Lung (tissue), 12 donors: ENCODE results near the gene TTLL13. TPM values are rescaled to one million over a fixed set of nuclear protein-coding genes. Genes with fewer than 3 reads are reported as not detected.
A peak's percentile ranks its signal among the peaks of the same experiment; 100 is the strongest.

Experiments
- ATAC-seq: fragments of 200-7000 bp; cut with Tn5 transposase; one replicate; pipeline ENCODE4 v1.9.1; 2020; ENCODE audit warnings: moderate number of reproducible peaks; ENCODE audit not compliant: insufficient read depth, low FRiP score
- DNase-seq, 3 donors: peaks; one replicate each; pipeline ENCODE4 v3.0.0-alpha.2; 2013 to 2017
- H3K27ac ChIP-seq, 2 donors: one replicate each; pipeline ENCODE4 v1.5.1; 2013; ENCODE audit warnings: mild to moderate bottlenecking in 2 of 2, moderate library complexity in 2 of 2, control low read depth in 1 of 2, inconsistent platforms in 1 of 2, low read depth in 1 of 2, low read length in 1 of 2
- H3K27me3 ChIP-seq, 3 donors: one replicate each; pipeline ENCODE4 v1.5.1; 2013; ENCODE audit warnings: low read length in 2 of 3; ENCODE audit not compliant: control insufficient read depth in 3 of 3, insufficient read depth in 3 of 3
- H3K36me3 ChIP-seq, 4 donors: one replicate each; pipeline ENCODE4 v1.5.1; 2013; ENCODE audit warnings: low read length in 4 of 4, mild to moderate bottlenecking in 1 of 4, moderate library complexity in 1 of 4; ENCODE audit not compliant: control insufficient read depth in 4 of 4, insufficient read depth in 4 of 4
- H3K4me1 ChIP-seq, 5 donors: one replicate each; pipeline ENCODE4 v1.5.1; 2013; ENCODE audit warnings: low read length in 5 of 5, mild to moderate bottlenecking in 2 of 5, moderate library complexity in 1 of 5; ENCODE audit not compliant: control insufficient read depth in 5 of 5, insufficient read depth in 5 of 5
- H3K4me3 ChIP-seq: one replicate; pipeline ENCODE4 v1.5.1; 2013; ENCODE audit warnings: mild to moderate bottlenecking, control low read depth, moderate library complexity
- H3K9ac ChIP-seq, 2 donors: one replicate each; pipeline ENCODE4 v1.5.1; 2013; ENCODE audit warnings: low read length in 2 of 2, control low read depth in 1 of 2; ENCODE audit not compliant: insufficient read depth in 1 of 2
- H3K9me3 ChIP-seq, 4 donors: one replicate each; pipeline ENCODE4 v1.5.1; 2013; ENCODE audit warnings: low read length in 3 of 4, mild to moderate bottlenecking in 1 of 4, moderate library complexity in 1 of 4; ENCODE audit not compliant: control insufficient read depth in 4 of 4, insufficient read depth in 3 of 4
- WGBS, 2 donors: extraction: QIAGEN DNeasy Blood & Tissue Kit; methylation state at CpG; one replicate each; pipeline ENCODE4 v1.1.7; 2013; 5-methylcytosine and 5-hydroxymethylcytosine counted together
- polyA plus RNA-seq, 2 donors: library from polyadenylated mRNA; stranded (reverse); fragments of 200-250 nt; gene quantifications; one replicate each; pipeline ENCODE4 v1.2.1, GENCODE V29; 2013
- total RNA-seq, 2 donors: library from RNA; depleted of rRNA in 1 of 2; stranded (reverse); fragments of >200 nt in 1 of 2; gene quantifications; one replicate each; pipeline ENCODE4 v1.2.1, GENCODE V29; 2014 to 2021
- TF ChIP-seq, protein P1 (sequence below): IDR thresholded peaks from 2 replicates; pipeline ENCODE4 v1.5.1; 2012; ENCODE audit warnings: mild to moderate bottlenecking; ENCODE audit errors: control extremely low read depth, extremely low read depth
- donor health status: control.
- donor health status: control.
- donor health status: Bipolar disorder and iron deficiency.
- donor health status: healthy.
- donor health status: DM: yes; HTN: yes; CAD: no.

Gene TTLL13
- total and polyA plus RNA-seq, 4 donors: 0.11 to 1.4 (median 0.23) TPM

DNA sequence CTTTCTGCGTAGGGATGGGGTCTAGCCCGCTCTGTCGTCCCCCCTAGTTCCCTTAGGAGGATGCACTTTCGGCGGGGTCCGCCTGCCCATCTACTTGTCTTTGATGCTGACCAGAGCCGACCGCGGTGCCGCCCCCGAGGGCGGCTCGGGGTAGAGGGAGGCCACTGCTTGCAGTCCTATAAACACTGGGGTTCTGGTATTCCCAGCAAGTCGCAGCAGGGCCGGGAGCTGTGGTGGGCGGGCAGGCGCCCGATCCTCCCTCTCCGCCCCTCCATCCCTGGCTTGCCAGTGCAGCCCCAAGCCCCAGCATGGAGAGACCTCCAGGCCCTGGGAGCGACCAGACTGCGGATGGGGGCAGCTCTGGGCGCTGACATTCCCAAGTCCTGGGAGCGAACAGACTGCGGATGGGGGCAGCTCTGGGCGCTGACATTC is 47.4 kb upstream of the TTLL13 start:
- TF ChIP-seq, protein P1, sequence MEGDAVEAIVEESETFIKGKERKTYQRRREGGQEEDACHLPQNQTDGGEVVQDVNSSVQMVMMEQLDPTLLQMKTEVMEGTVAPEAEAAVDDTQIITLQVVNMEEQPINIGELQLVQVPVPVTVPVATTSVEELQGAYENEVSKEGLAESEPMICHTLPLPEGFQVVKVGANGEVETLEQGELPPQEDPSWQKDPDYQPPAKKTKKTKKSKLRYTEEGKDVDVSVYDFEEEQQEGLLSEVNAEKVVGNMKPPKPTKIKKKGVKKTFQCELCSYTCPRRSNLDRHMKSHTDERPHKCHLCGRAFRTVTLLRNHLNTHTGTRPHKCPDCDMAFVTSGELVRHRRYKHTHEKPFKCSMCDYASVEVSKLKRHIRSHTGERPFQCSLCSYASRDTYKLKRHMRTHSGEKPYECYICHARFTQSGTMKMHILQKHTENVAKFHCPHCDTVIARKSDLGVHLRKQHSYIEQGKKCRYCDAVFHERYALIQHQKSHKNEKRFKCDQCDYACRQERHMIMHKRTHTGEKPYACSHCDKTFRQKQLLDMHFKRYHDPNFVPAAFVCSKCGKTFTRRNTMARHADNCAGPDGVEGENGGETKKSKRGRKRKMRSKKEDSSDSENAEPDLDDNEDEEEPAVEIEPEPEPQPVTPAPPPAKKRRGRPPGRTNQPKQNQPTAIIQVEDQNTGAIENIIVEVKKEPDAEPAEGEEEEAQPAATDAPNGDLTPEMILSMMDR: no peak
- ATAC-seq (no peak), DNase-seq (peak in 2 of 3 donors; percentile 18 to 27)
- WGBS, 2 donors: 12 to 17% methylated on average over 20 to 25 of the region's 25 CpGs
- H3K9me3 ChIP-seq: no peaks in the 10 kb centered on the region
- peaks cover 0 to 8% (median 0%) of the 10 kb centered on the region in 4 donors for H3K36me3 ChIP-seq
- H3K4me3 ChIP-seq: peak overlapping the region; percentile 76
- H3K9ac ChIP-seq: peak overlapping the region in 1 of 2 donors; percentile 44
- H3K4me1 ChIP-seq: peaks cover 0 to 23% (median 7%) of the 10 kb centered on the region in 5 donors
- H3K27me3 ChIP-seq: no peaks in the 10 kb centered on the region
- peak overlapping the region in 1 of 2 donors; percentile 59 for H3K27ac ChIP-seq

DNA sequence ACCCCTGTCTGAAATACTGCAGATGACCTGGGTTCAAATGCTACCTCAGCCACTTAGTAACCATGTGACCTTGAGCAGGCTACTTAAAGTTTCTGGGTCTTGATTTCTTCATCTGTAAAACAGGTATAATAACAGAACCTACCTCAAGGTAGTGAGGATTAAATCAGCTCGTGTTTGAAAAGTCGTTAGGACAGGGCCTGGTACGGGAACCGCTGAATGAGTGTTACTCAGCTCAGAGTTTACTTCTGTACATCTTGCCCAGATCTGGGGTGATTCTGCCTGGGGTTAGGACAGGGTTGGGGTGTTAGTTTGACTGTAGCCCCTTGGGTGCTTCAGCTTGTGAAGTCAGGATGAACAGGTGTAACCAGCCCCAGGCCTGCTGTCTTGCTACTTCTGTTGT is 46.4 kb upstream of the TTLL13 start:
- WGBS, 2 donors: 89 to 93% methylated on average over 4 of the region's 4 CpGs
- no peak for DNase-seq
- no peak for ATAC-seq
- Histone ChIP-seq H3K36me3 (peaks cover 0 to 8% (median 0%) of the 10 kb centered on the region in 4 donors), H3K27me3 (no peaks in the 10 kb centered on the region), H3K9me3 (no peaks in the 10 kb centered on the region), H3K4me3 (no peak overlapping the region), H3K4me1 (peaks cover 0 to 23% (median 7%) of the 10 kb centered on the region in 5 donors), H3K27ac (no peak overlapping the region), H3K9ac (no peak overlapping the region)
- TF ChIP-seq, protein P1: no peak

DNA sequence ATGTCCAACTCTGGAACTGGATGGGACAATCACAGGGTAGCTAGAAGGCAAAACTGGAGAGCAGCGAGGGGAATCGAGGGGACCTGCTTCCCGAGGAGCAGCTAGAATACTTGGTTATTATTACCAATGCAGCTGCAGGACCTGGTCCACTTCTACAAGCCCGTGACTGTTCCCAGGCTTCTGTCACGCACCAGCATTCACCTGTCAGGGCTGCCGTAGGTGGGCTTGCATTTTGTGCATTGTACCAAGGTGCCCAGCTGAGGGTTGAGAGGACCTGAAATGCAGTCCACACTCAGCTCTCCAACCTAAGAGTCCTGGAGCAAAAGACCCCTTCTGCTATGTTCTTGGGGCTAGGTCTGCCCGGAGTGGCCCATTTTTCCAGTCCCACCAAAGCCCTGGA is 45.9 kb upstream of the TTLL13 start:
- 95 to 97% methylated on average over 7 of the region's 7 CpGs for WGBS, 2 donors
- DNase-seq (no peak), ATAC-seq (no peak)
- Histone ChIP-seq H3K4me1 (peaks cover 0 to 23% (median 7%) of the 10 kb centered on the region in 5 donors), H3K27ac (no peak overlapping the region), H3K27me3 (no peaks in the 10 kb centered on the region), H3K4me3 (no peak overlapping the region), H3K9me3 (no peaks in the 10 kb centered on the region), H3K9ac (no peak overlapping the region), H3K36me3 (peaks cover 0 to 8% (median 0%) of the 10 kb centered on the region in 4 donors)
- TF ChIP-seq, protein P1: no peak

DNA sequence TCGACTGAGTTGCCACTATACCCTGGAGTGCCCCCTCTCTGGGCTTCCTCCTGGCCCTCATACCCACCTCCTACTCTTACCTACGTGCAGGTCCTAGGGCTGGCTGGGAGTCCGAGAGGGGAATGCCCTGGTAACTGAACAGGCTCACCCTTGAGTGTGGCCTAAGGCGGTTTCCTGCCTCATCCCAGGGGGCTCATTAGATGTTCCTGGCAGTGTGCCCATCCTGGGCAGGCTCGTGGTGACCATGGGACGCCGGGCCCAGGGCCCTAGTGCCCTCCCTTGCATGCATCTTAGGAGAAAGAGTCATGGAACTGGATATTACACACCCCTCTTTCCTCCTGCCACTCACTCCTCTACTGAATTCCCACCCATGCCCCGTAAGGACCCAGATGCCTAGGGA is 45.4 kb upstream of the TTLL13 start:
- no peak overlapping the region for H3K27ac ChIP-seq
- no peaks in the 10 kb centered on the region for H3K27me3 ChIP-seq
- no peak overlapping the region for H3K4me3 ChIP-seq
- no peak for ATAC-seq
- H3K4me1 ChIP-seq: peaks cover 0 to 23% (median 7%) of the 10 kb centered on the region in 5 donors
- no peaks in the 10 kb centered on the region for H3K9me3 ChIP-seq
- no peak overlapping the region for H3K9ac ChIP-seq
- DNase-seq: peak; percentile 42 to 53 (median 48)
- TF ChIP-seq, protein P1: no peak
- peaks cover 0 to 8% (median under 1%) of the 10 kb centered on the region in 4 donors for H3K36me3 ChIP-seq
- WGBS, 2 donors: 74 to 76% methylated on average over 8 of the region's 8 CpGs
